Stimulated activated naive CD4-positive, alpha-beta T cell (primary cell): ENCODE data around the gene IYD.
"Not testable (repeated sequence)": the region's sequence is repeated elsewhere in the genome, so short reads cannot be mapped to it uniquely, and the experiment has no call there.

Experiments
- DNase-seq, 6 experiments: peaks; one replicate each; lab custom pipeline; 2025; lab: John Stamatoyannopoulos, UW

Gene IYD

GRCh38 chr6:150430815-150431214, 62.0 kb downstream of the IYD start:
- no peak for DNase-seq

- no peak for DNase-seq
Measured at GRCh38 chr6:150435360-150435759, 66.5 kb downstream of the IYD start.

GRCh38 chr6:150435832-150436231, 67.0 kb downstream of the IYD start:
- DNase-seq: no peak

- DNase-seq: no peak
Measured at GRCh38 chr6:150439373-150439772, 70.6 kb downstream of the IYD start.

- no peak for DNase-seq
Measured at GRCh38 chr6:150443621-150444020, 74.8 kb downstream of the IYD start.

GRCh38 chr6:150444308-150444707, 75.5 kb downstream of the IYD start:
- DNase-seq: no peak

GRCh38 chr6:150445486-150445885, 76.7 kb downstream of the IYD start:
- no peak for DNase-seq

- no peak for DNase-seq
Measured at GRCh38 chr6:150448221-150448620, 79.4 kb downstream of the IYD start.

- not testable (repeated sequence) for DNase-seq
Measured at GRCh38 chr6:150449055-150449454, 80.2 kb downstream of the IYD start.

GRCh38 chr6:150450918-150451317, 82.1 kb downstream of the IYD start:
- no peak for DNase-seq

- DNase-seq: no peak
Measured at GRCh38 chr6:150451807-150452427, 83.1 kb downstream of the IYD start.

GRCh38 chr6:150452428-150453243, 83.8 kb downstream of the IYD start:
- DNase-seq: no peak

GRCh38 chr6:150453357-150453756, 84.5 kb downstream of the IYD start:
- DNase-seq: no peak
